H7 (cell line): Measurements from ENCODE around the gene CASP8. TPM values are rescaled to one million over a fixed set of nuclear protein-coding genes. Genes with fewer than 3 reads are reported as not detected.

Experiments used
- DNase-seq: peaks from one replicate; pipeline ENCODE4 v3.0.0; 2012
- H3K27me3 ChIP-seq: 2 replicates; pipeline ENCODE4 v1.6.0; 2011; ENCODE audit warnings: mild to moderate bottlenecking, low read length; ENCODE audit not compliant: control insufficient read depth, insufficient read depth
- H3K36me3 ChIP-seq: replicated peaks from 2 replicates; pipeline ENCODE4 v1.5.1; 2011; ENCODE audit warnings: low read length; ENCODE audit not compliant: control insufficient read depth, insufficient read depth
- H3K4me3 ChIP-seq: 2 replicates; pipeline ENCODE4 v1.5.1; 2011; ENCODE audit warnings: low read depth, mild to moderate bottlenecking, control low read depth, low read length, moderate library complexity; ENCODE audit not compliant: insufficient read depth
- total RNA-seq: library from RNA; depleted of rRNA; stranded (reverse); fragments of >200 nt; shearing (Covaris generic); gene quantifications from 2 replicates; pipeline ENCODE4 v1.2.3, GENCODE V29; 2014; rRNA removed

Gene CASP8
- 16.1 and 16.9 TPM in 2 replicates for total RNA-seq

- Histone ChIP-seq H3K27me3 (no peaks in the 10 kb centered on the region), H3K36me3 (no peaks in the 10 kb centered on the region), H3K4me3 (no peak within 1 kb of the TSS)
- no peak for DNase-seq
Observed at GRCh38 chr2:201260302-201260800, at the start of gene CASP8. CASP8 (plus strand) TSS chr2:201260536; CDS start chr2:201266487, 5,951 bp downstream.

GRCh38 chr2:201215963-201216362, 44.4 kb upstream of the CASP8 start:
- no peak for DNase-seq
- no peaks in the 10 kb centered on the region for H3K27me3 ChIP-seq
- H3K36me3 ChIP-seq = no peaks in the 10 kb centered on the region; the same call in 1 of the 2 replicates
- H3K4me3 ChIP-seq = no peak overlapping the region

- Histone ChIP-seq H3K27me3 (no peaks in the 10 kb centered on the region), H3K36me3 (no peaks in the 10 kb centered on the region; the same call in 1 of the 2 replicates), H3K4me3 (no peak overlapping the region)
- no peak for DNase-seq
Observed at GRCh38 chr2:201216918-201217317, 43.4 kb upstream of the CASP8 start.

DNA sequence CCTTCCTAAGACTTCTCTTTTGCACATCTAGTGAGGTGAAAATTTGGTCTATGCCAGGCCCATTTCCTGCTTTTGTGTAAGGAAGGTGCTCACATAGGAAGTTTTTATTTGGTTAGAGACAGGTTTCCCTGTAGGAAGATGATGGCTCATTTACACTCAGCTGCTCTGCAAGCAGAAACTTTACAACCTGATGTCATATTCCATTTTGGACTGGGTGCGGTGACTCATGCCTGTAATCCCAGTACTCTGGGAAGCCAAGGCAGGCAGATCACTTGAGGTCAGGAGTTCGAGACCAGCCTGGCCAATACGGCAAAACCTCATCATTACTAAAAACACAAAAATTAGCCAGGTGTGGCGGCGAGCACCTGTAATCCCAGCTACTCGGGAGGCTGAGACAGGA, 41.6 kb upstream of the CASP8 start:
- Histone ChIP-seq H3K27me3 (no peaks in the 10 kb centered on the region), H3K36me3 (no peaks in the 10 kb centered on the region; the same call in 1 of the 2 replicates), H3K4me3 (no peak overlapping the region)
- no peak for DNase-seq

DNA sequence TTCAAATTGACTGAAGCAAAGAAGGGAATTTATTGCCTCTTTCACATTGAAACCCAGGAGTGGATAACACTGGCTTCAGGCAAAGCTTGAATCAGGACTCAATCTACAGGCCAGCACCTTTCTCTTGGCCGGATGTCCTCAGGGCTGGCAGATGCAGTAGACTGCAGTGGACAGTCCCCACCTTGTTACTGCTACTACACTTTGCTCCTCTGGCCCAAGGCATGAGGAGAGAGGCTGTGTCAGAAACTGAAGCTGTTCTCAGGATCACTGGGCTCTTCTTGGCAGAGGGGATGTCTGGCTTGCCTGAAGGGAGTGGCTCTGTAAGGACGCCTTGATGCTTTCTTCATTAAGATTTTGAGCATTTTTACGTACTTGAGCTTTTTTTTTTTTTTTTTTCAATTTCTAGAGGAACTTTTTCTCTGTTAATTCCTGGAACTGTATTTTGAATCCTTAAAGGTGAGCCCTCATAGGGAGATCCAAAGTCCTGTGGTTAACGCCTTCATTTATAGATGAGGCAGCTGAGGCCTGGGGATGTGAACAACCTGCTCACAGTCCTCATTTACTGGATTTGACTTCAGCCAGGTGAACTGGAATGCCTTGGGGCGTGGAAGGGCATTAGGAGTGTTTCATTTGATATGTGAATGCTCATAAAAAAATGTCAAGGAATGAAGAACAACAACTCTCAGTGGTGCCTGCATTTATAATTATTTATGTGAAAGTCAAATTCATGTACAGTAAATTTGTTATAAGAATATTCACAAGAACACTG, 40.8 kb upstream of the CASP8 start:
- no peak overlapping the region for H3K4me3 ChIP-seq
- no peak for DNase-seq
- H3K36me3 ChIP-seq = no peaks in the 10 kb centered on the region; the same call in 1 of the 2 replicates
- no peaks in the 10 kb centered on the region for H3K27me3 ChIP-seq

- Histone ChIP-seq H3K36me3 (no peaks in the 10 kb centered on the region; the same call in 1 of the 2 replicates), H3K4me3 (no peak overlapping the region), H3K27me3 (no peaks in the 10 kb centered on the region)
- peak; percentile 29 for DNase-seq
Observed at GRCh38 chr2:201220102-201220570, 40.2 kb upstream of the CASP8 start.

GRCh38 chr2:201223089-201224073, 37.0 kb upstream of the CASP8 start:
- Histone ChIP-seq H3K27me3 (no peaks in the 10 kb centered on the region), H3K4me3 (no peak overlapping the region), H3K36me3 (no peaks in the 10 kb centered on the region; the same call in 1 of the 2 replicates)
- no peak for DNase-seq

GRCh38 chr2:201228271-201228911, 31.9 kb upstream of the CASP8 start:
- no peaks in the 10 kb centered on the region for H3K27me3 ChIP-seq
- DNase-seq = no peak
- no peaks in the 10 kb centered on the region for H3K36me3 ChIP-seq
- no peak overlapping the region for H3K4me3 ChIP-seq

- H3K27me3 ChIP-seq = no peaks in the 10 kb centered on the region
- H3K4me3 ChIP-seq = no peak overlapping the region
- no peak for DNase-seq
- no peaks in the 10 kb centered on the region for H3K36me3 ChIP-seq
Observed at GRCh38 chr2:201228912-201229290, 31.4 kb upstream of the CASP8 start.

- H3K4me3 ChIP-seq = no peak overlapping the region
- no peaks in the 10 kb centered on the region for H3K36me3 ChIP-seq
- no peaks in the 10 kb centered on the region for H3K27me3 ChIP-seq
- DNase-seq = peak; percentile 80
Observed at GRCh38 chr2:201231781-201232466, 28.4 kb upstream of the CASP8 start.

- H3K36me3 ChIP-seq = no peaks in the 10 kb centered on the region
- no peaks in the 10 kb centered on the region for H3K27me3 ChIP-seq
- no peak overlapping the region for H3K4me3 ChIP-seq
- no peak for DNase-seq
Observed at GRCh38 chr2:201232467-201232815, 27.9 kb upstream of the CASP8 start.

DNA sequence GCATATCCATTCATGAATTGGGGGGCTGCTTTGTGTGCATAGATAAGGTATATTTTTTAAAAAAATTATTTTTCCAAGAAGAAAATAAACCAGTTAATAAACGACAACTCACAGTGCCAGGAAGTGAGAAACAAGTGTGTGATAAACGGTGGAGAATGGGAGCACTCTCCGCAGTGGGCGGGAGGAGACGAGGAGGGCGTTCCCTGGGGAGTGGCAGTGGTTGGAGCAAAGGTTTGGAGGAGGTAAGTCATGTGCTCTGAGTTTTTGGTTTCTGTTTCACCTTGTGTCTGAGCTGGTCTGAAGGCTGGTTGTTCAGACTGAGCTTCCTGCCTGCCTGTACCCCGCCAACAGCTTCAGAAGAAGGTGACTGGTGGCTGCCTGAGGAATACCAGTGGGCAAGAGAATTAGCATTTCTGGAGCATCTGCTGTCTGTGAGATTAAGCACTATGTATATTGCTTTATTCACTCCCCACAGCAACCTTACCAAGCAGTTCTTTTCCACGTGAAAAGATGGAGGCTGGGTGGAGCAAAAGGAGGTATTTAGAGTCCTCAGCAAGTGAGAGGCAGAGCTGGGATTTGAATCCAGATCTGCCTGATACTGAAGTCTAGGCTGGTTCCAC, 27.0 kb upstream of the CASP8 start:
- peak; percentile 68 for DNase-seq
- no peaks in the 10 kb centered on the region for H3K27me3 ChIP-seq
- no peaks in the 10 kb centered on the region for H3K36me3 ChIP-seq
- H3K4me3 ChIP-seq = peak overlapping the region; percentile 40

DNA sequence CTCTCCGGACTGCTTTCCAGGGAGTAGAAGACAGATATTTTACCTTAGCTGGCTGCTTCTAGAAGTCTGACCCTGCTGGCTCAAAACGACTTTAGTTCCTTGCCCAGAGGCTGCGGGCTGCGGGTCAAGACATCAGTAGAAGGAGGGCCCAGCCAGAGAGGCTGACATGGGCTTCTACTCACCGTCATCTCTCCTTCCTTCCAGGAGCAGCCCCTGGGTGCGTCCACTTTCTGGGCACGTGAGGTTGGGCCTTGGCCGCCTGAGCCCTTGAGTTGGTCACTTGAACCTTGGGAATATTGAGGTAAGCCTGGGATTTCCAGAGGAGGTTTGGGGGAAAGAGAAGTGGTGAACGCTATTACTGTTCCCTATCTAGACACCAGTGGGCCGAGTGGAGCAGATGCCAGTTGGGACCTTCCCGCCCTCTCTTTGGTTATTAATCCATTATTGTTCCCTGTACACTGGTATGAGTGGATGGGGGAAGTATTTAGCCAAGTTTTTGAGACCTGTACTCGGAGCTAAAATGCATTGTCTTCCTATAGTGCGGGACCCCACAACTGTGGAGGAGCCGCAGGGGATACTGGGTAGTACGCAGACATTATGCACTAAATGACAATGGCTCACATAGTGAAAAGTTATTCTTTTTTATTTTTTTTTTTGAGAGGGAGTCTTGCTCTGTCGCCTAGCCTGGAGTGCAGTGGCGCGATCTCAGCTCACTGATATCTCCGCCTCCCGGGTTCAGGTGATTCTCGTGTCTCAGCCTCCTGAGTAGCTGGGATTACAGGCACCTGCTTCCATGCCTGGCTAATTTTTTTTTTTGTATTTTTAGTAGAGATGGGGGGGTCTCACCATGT, 26.3 kb upstream of the CASP8 start:
- no peaks in the 10 kb centered on the region for H3K36me3 ChIP-seq
- no peaks in the 10 kb centered on the region for H3K27me3 ChIP-seq
- peak overlapping the region; percentile 40 for H3K4me3 ChIP-seq
- DNase-seq = no peak
